Astrocyte (in vitro differentiated cells and primary cell): Measurements from ENCODE around the gene PGAM5. TPM values are rescaled to one million over a fixed set of nuclear protein-coding genes. Genes with fewer than 3 reads are reported as not detected.

ENCODE experiments used
- DNase-seq: peaks from one replicate; pipeline ENCODE4 v3.0.0-alpha.2; 2010; ENCODE audit warnings: low read depth
- FAIRE-seq: peaks from 2 replicates; lab custom pipeline; 2011; peaks lifted over from hg19 to GRCh38; lab: Jason Lieb, UNC
- H2AFZ ChIP-seq: 2 replicates; pipeline ENCODE4 v1.6.0; 2012; ENCODE audit warnings: low read depth, low read length, inconsistent platforms
- H3K27ac ChIP-seq: 2 replicates; pipeline ENCODE4 v1.5.1; 2011; ENCODE audit warnings: low read depth, low read length, inconsistent platforms
- H3K27me3 ChIP-seq: 2 replicates; pipeline ENCODE4 v1.6.0; 2011; ENCODE audit warnings: low read length, inconsistent platforms; ENCODE audit not compliant: insufficient read depth
- H3K36me3 ChIP-seq: 2 replicates; pipeline ENCODE4 v1.5.1; 2011; ENCODE audit warnings: low read length, inconsistent platforms; ENCODE audit not compliant: insufficient read depth
- H3K4me1 ChIP-seq: 2 replicates; pipeline ENCODE4 v1.5.1; 2011; ENCODE audit warnings: low read length, inconsistent platforms; ENCODE audit not compliant: insufficient read depth
- H3K4me2 ChIP-seq: 2 replicates; pipeline ENCODE4 v1.6.0; 2012; ENCODE audit warnings: low read length, inconsistent platforms
- H3K4me3 ChIP-seq: 2 replicates; pipeline ENCODE4 v1.5.1; 2011; ENCODE audit warnings: low read depth, mild to moderate bottlenecking, low read length, inconsistent platforms; ENCODE audit not compliant: insufficient read depth
- H3K79me2 ChIP-seq: 2 replicates; pipeline ENCODE4 v1.6.0; 2012; ENCODE audit warnings: mild to moderate bottlenecking, low read length, inconsistent platforms; ENCODE audit not compliant: insufficient read depth
- H3K9ac ChIP-seq: 2 replicates; pipeline ENCODE4 v1.6.0; 2012; ENCODE audit warnings: mild to moderate bottlenecking, low read length, inconsistent platforms
- H3K9me3 ChIP-seq: 2 replicates; pipeline ENCODE4 v1.5.1; 2012; ENCODE audit warnings: low read depth, mild to moderate bottlenecking, low read length, inconsistent platforms; ENCODE audit not compliant: insufficient read depth
- H4K20me1 ChIP-seq: 2 replicates; pipeline ENCODE4 v1.6.0; 2012; ENCODE audit warnings: low read length, inconsistent platforms; ENCODE audit not compliant: insufficient read depth
- H3K27ac Mint-ChIP-seq: one replicate; pipeline ENCODE4 v1.8.0; 2021; ENCODE audit warnings: mild to moderate bottlenecking, mixed read lengths; ENCODE audit not compliant: unreplicated experiment
- H3K27me3 Mint-ChIP-seq: one replicate; pipeline ENCODE4 v1.8.0; 2021; ENCODE audit warnings: low read depth, mixed read lengths; ENCODE audit not compliant: unreplicated experiment
- H3K36me3 Mint-ChIP-seq: one replicate; pipeline ENCODE4 v1.8.0; 2021; ENCODE audit warnings: low read depth, mixed read lengths; ENCODE audit not compliant: unreplicated experiment
- H3K4me1 Mint-ChIP-seq: one replicate; pipeline ENCODE4 v1.8.0; 2021; ENCODE audit warnings: low read depth, mixed read lengths; ENCODE audit not compliant: unreplicated experiment
- H3K4me3 Mint-ChIP-seq: one replicate; pipeline ENCODE4 v1.8.0; 2021; ENCODE audit warnings: mild to moderate bottlenecking, moderate library complexity, mixed read lengths; ENCODE audit not compliant: unreplicated experiment
- H3K9me3 Mint-ChIP-seq: one replicate; pipeline ENCODE4 v1.8.0; 2021; ENCODE audit warnings: mild to moderate bottlenecking, mixed read lengths; ENCODE audit not compliant: unreplicated experiment
- CTCF ChIP-seq: IDR thresholded peaks from 2 replicates; pipeline ENCODE4 v1.5.1; 2011; ENCODE audit warnings: low read depth, mild to moderate bottlenecking, inconsistent platforms, low read length, moderate library complexity; ENCODE audit not compliant: insufficient read depth
- EZH2 ChIP-seq: IDR thresholded peaks from 2 replicates; pipeline ENCODE4 v1.6.1; 2012; ENCODE audit warnings: mild to moderate bottlenecking, low read length, inconsistent platforms; ENCODE audit not compliant: insufficient read depth
- total RNA-seq: library from RNA; stranded (reverse); gene quantifications from 2 replicates; pipeline ENCODE4 v1.2.1, GENCODE V29; 2021

Gene PGAM5
- total RNA-seq, 1 donor from 2014 or later = 43.4 TPM

GRCh38 chr12:132695431-132695830, 15.2 kb upstream of the PGAM5 start:
- H3K9ac ChIP-seq = no peak overlapping the region
- FAIRE-seq (no peak), DNase-seq (no peak)
- no peak overlapping the region for H3K4me2 ChIP-seq
- H3K27me3 ChIP-seq = no peaks in the 10 kb centered on the region
- H3K4me3 ChIP-seq = no peak overlapping the region
- H3K4me3 Mint-ChIP-seq = no peak overlapping the region
- H3K4me1 ChIP-seq = no peaks in the 10 kb centered on the region
- H3K9me3 Mint-ChIP-seq = no peaks in the 10 kb centered on the region
- TF ChIP-seq EZH2 = no peak
- no peak for TF ChIP-seq CTCF
- H3K36me3 ChIP-seq = peaks cover 2% of the 10 kb centered on the region
- H3K27ac Mint-ChIP-seq = peak overlapping the region; percentile 37
- no peaks in the 10 kb centered on the region for H3K79me2 ChIP-seq
- no peaks in the 10 kb centered on the region for H3K9me3 ChIP-seq
- no peak overlapping the region for H3K27ac ChIP-seq
- no peak overlapping the region for H2AFZ ChIP-seq
- H3K27me3 Mint-ChIP-seq = no peaks in the 10 kb centered on the region
- H4K20me1 ChIP-seq = peaks cover 3% of the 10 kb centered on the region
- H3K4me1 Mint-ChIP-seq = peaks cover 9% of the 10 kb centered on the region
- H3K36me3 Mint-ChIP-seq = no peaks in the 10 kb centered on the region

GRCh38 chr12:132698341-132698740, 12.3 kb upstream of the PGAM5 start:
- Histone ChIP-seq H4K20me1 (peaks cover 11% of the 10 kb centered on the region), H2AFZ (no peak overlapping the region), H3K4me2 (no peak overlapping the region), H3K27me3 (no peaks in the 10 kb centered on the region), H3K4me1 (no peaks in the 10 kb centered on the region), H3K79me2 (no peaks in the 10 kb centered on the region), H3K36me3 (peaks cover 2% of the 10 kb centered on the region), H3K9ac (no peak overlapping the region), H3K27ac (no peak overlapping the region), H3K4me3 (no peak overlapping the region), H3K9me3 (no peaks in the 10 kb centered on the region)
- no peaks in the 10 kb centered on the region for H3K9me3 Mint-ChIP-seq
- H3K27ac Mint-ChIP-seq = no peak overlapping the region
- H3K4me3 Mint-ChIP-seq = no peak overlapping the region
- FAIRE-seq (no peak), DNase-seq (no peak)
- no peaks in the 10 kb centered on the region for H3K36me3 Mint-ChIP-seq
- H3K27me3 Mint-ChIP-seq = no peaks in the 10 kb centered on the region
- H3K4me1 Mint-ChIP-seq = peaks cover 16% of the 10 kb centered on the region
- no peak for TF ChIP-seq CTCF
- no peak for TF ChIP-seq EZH2

- H3K9ac ChIP-seq = no peak overlapping the region
- no peaks in the 10 kb centered on the region for H3K27me3 ChIP-seq
- H3K36me3 ChIP-seq = peaks cover 2% of the 10 kb centered on the region
- no peaks in the 10 kb centered on the region for H3K9me3 ChIP-seq
- H4K20me1 ChIP-seq = peaks cover 11% of the 10 kb centered on the region
- no peak overlapping the region for H3K4me3 Mint-ChIP-seq
- DNase-seq = peak; percentile 31
- TF ChIP-seq EZH2 (no peak), CTCF (no peak)
- no peak for FAIRE-seq
- no peaks in the 10 kb centered on the region for H3K9me3 Mint-ChIP-seq
- H3K27me3 Mint-ChIP-seq = no peaks in the 10 kb centered on the region
- no peaks in the 10 kb centered on the region for H3K79me2 ChIP-seq
- no peak overlapping the region for H2AFZ ChIP-seq
- H3K27ac ChIP-seq = no peak overlapping the region
- peaks cover 6% of the 10 kb centered on the region for H3K36me3 Mint-ChIP-seq
- no peaks in the 10 kb centered on the region for H3K4me1 ChIP-seq
- H3K4me3 ChIP-seq = no peak overlapping the region
- no peak overlapping the region for H3K27ac Mint-ChIP-seq
- peak overlapping the region; percentile 4 for H3K4me2 ChIP-seq
- peaks cover 20% of the 10 kb centered on the region for H3K4me1 Mint-ChIP-seq
Observed at GRCh38 chr12:132700212-132700822, 10.3 kb upstream of the PGAM5 start.
